Anterior cingulate cortex (tissue), 58 donors: Measurements from ENCODE around the gene TUBB6.
A peak's percentile ranks its signal among the peaks of the same experiment; 100 is the strongest.

Experiments
- DNase-seq, 58 donors: peaks; one replicate each; lab custom pipeline; 2025; lab: John Stamatoyannopoulos, UW

Gene TUBB6

GRCh38 chr18:12334863-12335262, 26.8 kb downstream of the TUBB6 start:
- no peak for DNase-seq

- no peak for DNase-seq
Observed at GRCh38 chr18:12335503-12335902, 27.5 kb downstream of the TUBB6 start.

- DNase-seq = no peak
Observed at GRCh38 chr18:12336171-12336613, 28.2 kb downstream of the TUBB6 start.

DNA sequence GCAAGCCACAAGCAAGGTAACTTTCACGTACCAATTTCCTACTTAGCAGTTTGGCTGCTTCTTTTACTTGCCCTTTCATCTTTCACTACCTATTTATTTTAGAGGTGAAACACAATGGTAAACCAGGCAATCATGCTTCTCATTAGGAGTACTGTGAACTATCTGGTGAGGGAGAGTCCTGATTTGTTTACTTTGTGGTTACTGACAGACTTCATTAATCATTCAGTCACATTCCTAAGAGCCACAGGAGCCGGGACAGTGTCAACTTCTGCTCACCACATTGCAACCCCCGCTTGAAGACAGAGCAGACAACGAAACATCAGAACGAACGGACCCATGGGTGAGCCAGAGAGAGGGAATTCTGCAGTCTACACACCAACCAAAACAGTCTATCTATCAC, 28.8 kb downstream of the TUBB6 start:
- no peak for DNase-seq

DNA sequence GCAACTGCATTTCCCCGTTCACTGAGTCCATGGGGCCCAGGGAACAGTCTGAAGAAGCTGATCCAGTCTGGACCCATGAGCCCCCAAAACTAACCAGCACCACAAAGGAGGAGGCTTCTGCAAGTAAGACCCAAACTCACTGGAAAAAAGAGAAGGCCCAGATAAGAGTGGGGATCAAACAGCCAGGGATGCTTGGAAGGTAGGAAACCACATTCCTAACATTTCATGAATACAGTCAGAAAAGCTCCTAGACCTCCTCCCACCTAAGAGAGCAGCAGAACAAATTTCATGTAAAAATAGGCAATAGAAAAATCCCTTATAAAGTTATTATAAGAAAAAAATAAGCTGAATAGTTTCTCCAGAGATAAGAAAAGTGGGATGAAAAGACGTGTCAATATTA, 30.3 kb downstream of the TUBB6 start:
- no peak for DNase-seq

- no peak for DNase-seq
Observed at GRCh38 chr18:12340945-12341660, 33.1 kb downstream of the TUBB6 start.

- DNase-seq = no peak
Observed at GRCh38 chr18:12342661-12343060, 34.6 kb downstream of the TUBB6 start.

GRCh38 chr18:12345491-12346239, 37.6 kb downstream of the TUBB6 start:
- no peak for DNase-seq

DNA sequence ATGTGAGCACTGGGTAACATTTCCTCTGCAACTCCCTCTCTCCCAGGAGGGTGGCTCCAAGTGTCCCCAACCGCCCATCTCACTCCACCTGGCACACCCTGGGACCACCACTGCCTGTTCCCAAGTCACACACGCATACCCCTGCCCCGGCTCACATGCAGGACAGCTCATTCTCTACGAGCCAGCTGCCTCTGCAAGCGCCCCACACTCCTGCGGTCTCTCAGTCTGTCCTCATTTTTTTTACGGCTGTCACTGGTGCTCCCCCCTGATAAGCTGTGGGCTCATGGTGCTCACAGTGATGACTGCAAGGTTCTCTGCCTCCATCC, 38.2 kb downstream of the TUBB6 start:
- DNase-seq = no peak

GRCh38 chr18:12347895-12348294, 39.9 kb downstream of the TUBB6 start:
- DNase-seq = no peak

GRCh38 chr18:12352188-12352587, 44.1 kb downstream of the TUBB6 start:
- no peak for DNase-seq

- no peak for DNase-seq
Observed at GRCh38 chr18:12359515-12359927, 51.5 kb downstream of the TUBB6 start.

DNA sequence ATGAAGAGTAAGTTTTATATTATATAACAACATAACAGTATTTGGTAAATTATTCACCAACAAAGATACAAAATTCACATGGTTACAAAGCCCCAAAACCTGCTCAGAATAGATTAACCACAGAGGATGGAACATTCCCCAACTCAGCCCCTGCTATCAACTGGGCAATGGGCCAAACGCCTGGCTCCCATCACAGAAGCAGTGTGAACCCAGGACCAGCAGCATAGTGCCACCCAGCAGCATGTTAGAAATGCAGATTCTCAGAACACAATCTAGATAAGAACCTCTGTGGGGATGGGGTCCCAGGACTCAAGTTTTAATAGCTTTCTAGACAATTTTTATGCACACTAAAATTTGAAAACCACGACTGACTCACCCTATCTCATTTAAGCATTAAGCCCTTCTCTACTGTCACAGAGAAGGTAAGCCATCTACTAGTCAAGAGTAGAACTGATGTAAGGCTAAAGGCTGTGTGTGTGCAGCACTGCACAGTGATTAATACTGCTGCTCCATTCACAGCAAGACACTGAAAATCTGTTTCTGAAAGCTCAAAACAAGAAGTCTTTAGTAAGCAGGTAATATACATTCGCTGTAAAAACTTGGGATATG, 53.8 kb downstream of the TUBB6 start:
- DNase-seq = peak in 2 of 58 donors; percentile 16 to 29

- peak in 1 of 58 donors; percentile 41 for DNase-seq
Observed at GRCh38 chr18:12362473-12363174, 54.6 kb downstream of the TUBB6 start.

DNA sequence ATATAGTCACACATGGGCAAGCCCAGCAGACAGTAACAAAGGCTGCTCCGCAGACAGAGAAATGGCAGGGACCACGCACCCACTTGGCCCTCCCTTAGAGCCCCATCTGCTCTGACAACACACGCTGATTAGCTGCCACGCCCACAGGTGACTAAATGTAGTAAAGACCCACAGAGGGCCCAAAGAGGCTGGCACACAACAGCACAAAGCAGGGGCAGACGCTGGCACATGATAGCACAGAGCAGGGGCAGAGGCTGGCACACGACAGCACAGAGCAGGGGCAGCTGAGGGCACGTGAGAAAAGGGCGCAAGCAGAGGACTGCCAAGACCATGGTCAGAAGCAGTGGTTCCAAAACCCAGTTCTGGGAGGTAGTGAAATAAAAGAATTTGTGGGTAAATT, 58.3 kb downstream of the TUBB6 start:
- DNase-seq = peak in 3 of 58 donors; percentile 5 to 27 (median 24)

GRCh38 chr18:12366784-12367183, 58.7 kb downstream of the TUBB6 start:
- no peak for DNase-seq

- no peak for DNase-seq
Observed at GRCh38 chr18:12369211-12369610, 61.2 kb downstream of the TUBB6 start.

- no peak for DNase-seq
Observed at GRCh38 chr18:12371590-12371989, 63.5 kb downstream of the TUBB6 start.

- DNase-seq = no peak
Observed at GRCh38 chr18:12372406-12372805, 64.4 kb downstream of the TUBB6 start.

- DNase-seq = no peak
Observed at GRCh38 chr18:12373116-12373770, 65.2 kb downstream of the TUBB6 start.

- no peak for DNase-seq
Observed at GRCh38 chr18:12373771-12374116, 65.7 kb downstream of the TUBB6 start.
